CD4-positive, alpha-beta T cell (primary cell): Measurements from ENCODE around the gene EXOC3. TPM values are rescaled to one million over a fixed set of nuclear protein-coding genes. Genes with fewer than 3 reads are reported as not detected.

ENCODE experiments used
- ATAC-seq: fragments of 200-7000 bp; cut with Tn5 transposase; one replicate; pipeline ENCODE4 v1.10.0; 2022; ENCODE audit warnings: mild to moderate bottlenecking; ENCODE audit not compliant: poor library complexity
- CTCF ChIA-PET: fragments of 350-600 bp; sonication (Branson Sonifier 250); formaldehyde crosslinking; loops from one replicate; lab custom pipeline; 2021; ENCODE audit warnings: antibody characterized with exemption, inconsistent platforms; lab: Charles Lee
- POLR2A ChIA-PET: fragments of 350-600 bp; sonication (Branson Sonifier 250); formaldehyde crosslinking; loops from one replicate; lab custom pipeline; 2021; ENCODE audit warnings: antibody characterized with exemption, inconsistent platforms; lab: Charles Lee
- DNase-seq, 14 experiments: peaks; one replicate each; pipeline ENCODE4 v3.0.0-alpha.2; 2013 to 2020; ENCODE audit warnings: mixed read lengths in 2 of 14
- H3K27ac ChIP-seq, 2 donors: one replicate each; pipeline versions ENCODE4 v1.5.1 to v1.7.0; 2013; ENCODE audit warnings: low read length in 2 of 2, low read depth in 1 of 2, mild to moderate bottlenecking in 1 of 2
- H3K27me3 ChIP-seq, 2 experiments: 1 replicate in 1 of 2; 2 replicates in 1 of 2; pipeline versions ENCODE4 v1.6.1 to v1.7.0; 2013; ENCODE audit warnings: low read length in 2 of 2, control low read depth in 1 of 2, mild to moderate bottlenecking in 1 of 2, moderate library complexity in 1 of 2; ENCODE audit not compliant: insufficient read depth in 2 of 2, control insufficient read depth in 1 of 2
- H3K36me3 ChIP-seq: one replicate; pipeline ENCODE4 v1.6.1; 2013; ENCODE audit warnings: low read length, control low read depth; ENCODE audit not compliant: insufficient read depth
- H3K4me1 ChIP-seq: one replicate; pipeline ENCODE4 v1.6.1; 2013; ENCODE audit warnings: low read length, control low read depth; ENCODE audit not compliant: insufficient read depth
- H3K4me3 ChIP-seq: one replicate; pipeline ENCODE4 v1.5.1; 2013; ENCODE audit warnings: mild to moderate bottlenecking, low read length, moderate library complexity
- H3K9me3 ChIP-seq, 2 experiments: 1 replicate in 1 of 2; 2 replicates in 1 of 2; pipeline versions ENCODE4 v1.6.1 to v1.7.0; 2013; ENCODE audit warnings: low read length in 2 of 2, mild to moderate bottlenecking in 2 of 2, control low read depth in 1 of 2, moderate library complexity in 1 of 2; ENCODE audit not compliant: control insufficient read depth in 1 of 2, insufficient read depth in 1 of 2
- H3K27ac Mint-ChIP-seq: one replicate; pipeline ENCODE4 v1.8.0; 2020; ENCODE audit warnings: mixed read lengths
- H3K27me3 Mint-ChIP-seq: one replicate; pipeline ENCODE4 v1.8.0; 2021; ENCODE audit warnings: mixed read lengths
- H3K36me3 Mint-ChIP-seq: one replicate; pipeline ENCODE4 v1.8.0; 2021; ENCODE audit warnings: low read depth, mixed read lengths
- H3K4me1 Mint-ChIP-seq: one replicate; pipeline ENCODE4 v1.8.0; 2021; ENCODE audit warnings: low read depth, mixed read lengths
- H3K4me3 Mint-ChIP-seq: one replicate; pipeline ENCODE4 v1.8.0; 2020; ENCODE audit warnings: mild to moderate bottlenecking, mixed read lengths
- H3K9me3 Mint-ChIP-seq: one replicate; pipeline ENCODE4 v1.8.0; 2020; ENCODE audit warnings: mixed read lengths
- intact Hi-C, 2 experiments: fragments of 100-400 bp; cut with DNase I in 1 of 2; cut with micrococcal nuclease in 1 of 2; formaldehyde crosslinking; loops; one replicate each; pipeline versions ENCODE4 v1.15.1 to v1.9.0; 2023 to 2025; cut with DNase I, micrococcal nuclease
- total RNA-seq, 174 experiments: library from RNA in 2 of 174; stranded (reverse) in 2 of 174; gene quantifications; one replicate each; pipeline ENCODE4 v1.2.3 and lab custom pipeline; 2021 to 2026
- TF ChIP-seq, protein P1 (sequence below): fragments of 200-600 bp; IDR thresholded peaks from one replicate; pipeline ENCODE4 v1.8.0; 2022; ENCODE audit warnings: antibody characterized with exemption, mild to moderate bottlenecking

EXOC3 gene
- total RNA-seq, 2 experiments from 2014 or later = 82.4 to 84.1 TPM

DNA sequence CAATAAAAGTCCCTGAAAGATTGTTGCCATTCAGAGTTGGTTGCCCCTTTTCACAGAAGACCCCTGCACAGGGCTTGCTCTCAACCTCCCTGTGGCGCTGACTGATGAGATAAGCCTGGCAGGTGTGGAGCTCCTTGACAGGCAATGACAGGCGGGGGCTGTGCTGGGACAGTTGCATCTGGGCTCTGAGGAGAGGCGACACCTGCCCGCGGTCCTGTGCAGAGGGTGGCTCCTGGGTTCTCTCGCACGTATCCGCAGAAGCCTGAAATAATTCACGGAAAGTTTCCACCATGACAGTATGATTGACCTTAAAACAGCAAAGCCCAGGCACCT, 19.8 kb upstream of the EXOC3 start:
- DNase-seq = no peak
- H3K9me3 Mint-ChIP-seq = no peaks in the 10 kb centered on the region
- Histone ChIP-seq H3K27ac (no peak overlapping the region), H3K36me3 (no peaks in the 10 kb centered on the region), H3K4me1 (no peaks in the 10 kb centered on the region), H3K4me3 (no peak overlapping the region), H3K9me3 (no peaks in the 10 kb centered on the region), H3K27me3 (no peaks in the 10 kb centered on the region)
- no peaks in the 10 kb centered on the region for H3K27me3 Mint-ChIP-seq
- no peak for ATAC-seq
- POLR2A ChIA-PET = no interaction called here
- TF ChIP-seq, protein P1, sequence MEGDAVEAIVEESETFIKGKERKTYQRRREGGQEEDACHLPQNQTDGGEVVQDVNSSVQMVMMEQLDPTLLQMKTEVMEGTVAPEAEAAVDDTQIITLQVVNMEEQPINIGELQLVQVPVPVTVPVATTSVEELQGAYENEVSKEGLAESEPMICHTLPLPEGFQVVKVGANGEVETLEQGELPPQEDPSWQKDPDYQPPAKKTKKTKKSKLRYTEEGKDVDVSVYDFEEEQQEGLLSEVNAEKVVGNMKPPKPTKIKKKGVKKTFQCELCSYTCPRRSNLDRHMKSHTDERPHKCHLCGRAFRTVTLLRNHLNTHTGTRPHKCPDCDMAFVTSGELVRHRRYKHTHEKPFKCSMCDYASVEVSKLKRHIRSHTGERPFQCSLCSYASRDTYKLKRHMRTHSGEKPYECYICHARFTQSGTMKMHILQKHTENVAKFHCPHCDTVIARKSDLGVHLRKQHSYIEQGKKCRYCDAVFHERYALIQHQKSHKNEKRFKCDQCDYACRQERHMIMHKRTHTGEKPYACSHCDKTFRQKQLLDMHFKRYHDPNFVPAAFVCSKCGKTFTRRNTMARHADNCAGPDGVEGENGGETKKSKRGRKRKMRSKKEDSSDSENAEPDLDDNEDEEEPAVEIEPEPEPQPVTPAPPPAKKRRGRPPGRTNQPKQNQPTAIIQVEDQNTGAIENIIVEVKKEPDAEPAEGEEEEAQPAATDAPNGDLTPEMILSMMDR = no peak
- no peaks in the 10 kb centered on the region for H3K36me3 Mint-ChIP-seq
- H3K4me3 Mint-ChIP-seq = no peak overlapping the region
- no peaks in the 10 kb centered on the region for H3K4me1 Mint-ChIP-seq
- CTCF ChIA-PET = no interaction called here
- no peak overlapping the region for H3K27ac Mint-ChIP-seq
- intact Hi-C loops = no loop called here

DNA sequence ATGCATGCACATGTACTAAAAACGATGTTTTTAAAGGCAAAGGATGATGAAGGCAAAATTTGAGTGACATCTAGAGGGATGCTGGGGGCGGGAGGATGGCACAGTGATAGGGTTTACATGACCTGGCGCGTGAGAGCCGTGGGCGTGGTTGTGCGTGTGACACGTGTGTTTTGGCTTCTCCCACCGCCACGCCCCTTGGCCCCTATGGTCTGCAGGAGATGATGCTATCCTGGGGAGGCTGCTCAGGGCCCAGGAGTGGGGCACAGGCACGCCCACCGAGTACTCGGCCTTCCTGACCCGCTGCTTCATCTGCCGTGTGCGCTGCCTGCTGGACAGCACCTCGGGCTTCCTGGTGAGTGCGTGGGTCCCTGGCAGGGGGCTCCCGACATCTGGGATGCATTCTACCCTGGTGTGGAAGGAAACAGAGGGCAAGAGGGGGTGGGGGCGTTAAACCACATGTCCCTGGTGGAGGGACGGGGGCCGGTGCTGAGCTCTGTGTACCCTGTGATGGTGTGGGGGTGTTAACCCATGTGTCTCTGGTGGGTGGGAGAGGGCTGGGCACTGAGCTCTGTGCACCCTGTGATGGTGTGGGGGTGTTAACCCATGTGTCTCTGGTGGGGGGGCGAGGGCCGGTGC, 19.2 kb upstream of the EXOC3 start:
- no peaks in the 10 kb centered on the region for H3K9me3 Mint-ChIP-seq
- intact Hi-C loops = no loop called here
- no peaks in the 10 kb centered on the region for H3K4me1 ChIP-seq
- TF ChIP-seq, protein P1 = no peak
- H3K4me3 ChIP-seq = no peak overlapping the region
- no peaks in the 10 kb centered on the region for H3K36me3 ChIP-seq
- H3K4me3 Mint-ChIP-seq = no peak overlapping the region
- no peak overlapping the region for H3K27ac ChIP-seq
- CTCF ChIA-PET = no interaction called here
- H3K27me3 Mint-ChIP-seq = no peaks in the 10 kb centered on the region
- no peaks in the 10 kb centered on the region for H3K4me1 Mint-ChIP-seq
- POLR2A ChIA-PET = no interaction called here
- H3K36me3 Mint-ChIP-seq = no peaks in the 10 kb centered on the region
- no peak overlapping the region for H3K27ac Mint-ChIP-seq
- DNase-seq (no peak), ATAC-seq (no peak)
- H3K9me3 ChIP-seq = no peaks in the 10 kb centered on the region
- H3K27me3 ChIP-seq = no peaks in the 10 kb centered on the region

DNA sequence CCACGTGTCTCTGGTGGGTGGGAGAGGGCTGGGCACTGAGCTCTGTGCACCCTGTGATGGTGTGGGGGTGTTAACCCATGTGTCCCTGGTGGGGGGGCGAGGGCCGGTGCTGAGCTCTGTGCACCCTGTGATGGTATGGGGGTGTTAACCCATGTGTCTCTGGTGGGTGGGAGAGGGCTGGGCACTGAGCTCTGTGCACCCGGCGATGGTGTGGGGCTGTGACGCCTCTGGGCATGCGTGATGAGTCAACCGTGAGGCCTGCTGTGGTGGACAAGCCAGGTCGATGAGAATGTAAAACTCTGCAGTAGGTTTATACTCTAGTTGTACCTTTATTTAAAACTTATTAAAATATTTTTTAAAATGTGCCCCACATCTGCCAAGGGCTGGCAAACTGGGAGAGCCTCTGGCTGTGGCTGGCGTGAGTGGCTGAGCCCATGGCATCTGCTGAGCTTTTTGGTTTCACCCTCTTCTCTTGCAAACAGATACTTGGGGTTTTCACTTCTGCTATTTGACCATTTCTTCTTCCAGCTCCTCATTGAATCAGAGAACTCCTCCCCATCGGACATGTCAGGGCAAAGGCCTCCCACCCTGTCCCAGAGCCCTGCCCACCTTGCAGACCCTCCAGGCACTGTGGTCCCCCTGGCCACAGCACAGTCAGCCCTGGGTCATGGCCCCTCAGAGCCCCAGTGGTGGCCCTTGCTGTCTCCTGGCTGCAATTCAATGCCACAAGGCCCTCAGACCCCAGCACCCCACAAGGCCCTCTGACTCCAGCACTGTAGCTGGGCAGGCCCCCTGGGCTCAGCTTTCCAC, 18.5 kb upstream of the EXOC3 start:
- no peaks in the 10 kb centered on the region for H3K9me3 Mint-ChIP-seq
- no peaks in the 10 kb centered on the region for H3K27me3 Mint-ChIP-seq
- Histone ChIP-seq H3K27ac (no peak overlapping the region), H3K4me1 (no peaks in the 10 kb centered on the region), H3K36me3 (no peaks in the 10 kb centered on the region), H3K27me3 (no peaks in the 10 kb centered on the region), H3K4me3 (no peak overlapping the region), H3K9me3 (no peaks in the 10 kb centered on the region)
- no peak for DNase-seq
- intact Hi-C loops = no loop called here
- ChIA-PET POLR2A (no interaction called here), CTCF (interaction anchor here (1.1 kb wide), 1 partner anchor 236 kb away, joined by 3 read pairs; no protein-coding TSS in a partner anchor)
- TF ChIP-seq, protein P1 = no peak
- ATAC-seq = no peak
- H3K4me3 Mint-ChIP-seq = no peak overlapping the region
- no peaks in the 10 kb centered on the region for H3K36me3 Mint-ChIP-seq
- H3K4me1 Mint-ChIP-seq = no peaks in the 10 kb centered on the region
- no peak overlapping the region for H3K27ac Mint-ChIP-seq
